ENCODE results near the gene PRKCZ. TPM values are rescaled to one million over a fixed set of nuclear protein-coding genes. Genes with fewer than 3 reads are reported as not detected.

Gene PRKCZ
- total and polyA plus RNA-seq, 2 experiments from 2014 or later: 1.4 to 2.8 TPM

DNA sequence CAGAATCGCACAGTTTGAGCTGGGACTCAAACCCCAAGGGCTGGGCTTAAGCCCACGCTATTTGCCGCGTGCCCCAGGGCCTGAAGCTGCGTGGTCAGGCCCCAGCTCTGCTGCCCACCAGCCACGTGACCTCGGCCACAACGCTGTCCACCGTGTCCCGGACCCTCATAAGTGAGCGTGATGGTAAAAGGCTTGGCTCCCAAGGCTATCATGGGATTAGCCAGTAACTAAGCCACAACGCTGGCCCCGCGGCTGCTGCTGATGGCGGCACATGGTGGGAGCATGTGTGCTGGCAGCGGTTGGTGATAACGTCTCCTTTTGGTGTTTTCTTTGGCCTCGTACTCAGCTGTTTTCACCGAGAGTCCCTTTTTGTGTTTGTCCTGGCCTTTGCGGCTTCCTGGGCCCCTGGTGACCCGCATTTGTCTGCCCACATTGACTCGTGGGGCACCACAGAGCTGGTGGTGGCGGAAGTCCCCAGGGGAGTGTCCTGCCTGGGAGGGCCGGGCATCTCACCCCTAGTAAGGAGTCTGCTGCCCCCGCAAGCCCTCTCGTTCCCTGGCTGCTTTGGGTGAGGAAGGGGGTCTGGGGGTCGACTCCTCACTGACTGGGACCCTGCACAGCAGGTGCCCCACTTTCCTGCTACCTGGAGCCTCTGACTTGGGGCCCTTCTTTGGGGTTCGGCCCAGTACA, 29.3 kb downstream of the PRKCZ start:
- no peaks in the 10 kb centered on the region for H3K9me3 ChIP-seq (ENCODE audit: low read depth)

DNA sequence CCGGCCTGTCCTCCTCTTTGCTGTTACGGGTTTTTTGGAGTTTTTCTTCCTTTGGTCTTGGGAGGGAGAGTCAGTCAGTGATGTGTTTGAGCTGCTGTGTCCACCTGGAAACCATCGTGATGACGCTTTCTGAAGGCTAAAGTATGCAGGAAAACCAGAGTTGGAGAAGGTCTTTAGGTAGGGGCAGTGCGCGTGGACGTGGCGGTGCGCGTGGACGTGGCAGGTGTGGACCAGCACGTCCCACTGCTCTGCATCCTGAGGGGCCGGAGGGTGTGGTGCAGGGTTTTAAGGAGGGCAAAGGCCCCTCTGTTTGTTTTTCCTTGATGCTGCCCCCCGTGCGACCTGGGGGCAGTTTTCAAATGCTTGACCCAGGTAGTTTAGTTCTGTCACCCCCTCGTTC, 29.9 kb downstream of the PRKCZ start:
- no peaks in the 10 kb centered on the region for H4K20me1 ChIP-seq (ENCODE audit: insufficient read depth)
- DNase-seq: no peak
- TF ChIP-seq EZH2 (IDR thresholded peaks at IDR 0.05; ENCODE audit: insufficient read depth, poor library complexity, severe bottlenecking): no peak
- TF ChIP-seq EZH2phosphoT487 (IDR thresholded peaks at IDR 0.05; ENCODE audit: insufficient read depth, low read depth): no peak
- H3K9ac ChIP-seq: no peak overlapping the region
- no peak overlapping the region for H3K27ac ChIP-seq
- no peaks in the 10 kb centered on the region for H3K9me3 ChIP-seq (ENCODE audit: low read depth)
- H2AFZ ChIP-seq: no peak overlapping the region
- no peaks in the 10 kb centered on the region for H3K9me2 ChIP-seq (ENCODE audit: insufficient read depth)
- no peaks in the 10 kb centered on the region for H3F3A ChIP-seq (ENCODE audit: insufficient read depth)
- 76 to 78% methylated on average over 16 of the region's 16 CpGs for WGBS, 2 experiments (ENCODE audit: low coverage in 1 of 2, low lambda C conversion rate in 2 of 2, missing lambda C conversion rate in 2 of 2)
- in situ Hi-C loops (cut with MboI): no loop called here
- no peaks in the 10 kb centered on the region for H3K36me3 ChIP-seq (ENCODE audit: low read depth)
- no peak overlapping the region for H3K4me3 ChIP-seq
- no peaks in the 10 kb centered on the region for H3K27me3 ChIP-seq (replicated peaks; ENCODE audit: insufficient read depth)
- H3K4me1 ChIP-seq (ENCODE audit: insufficient read depth): no peaks in the 10 kb centered on the region
- no peaks in the 10 kb centered on the region for H3K79me2 ChIP-seq (ENCODE audit: insufficient read depth)
- H3K4me2 ChIP-seq (ENCODE audit: unreplicated experiment): no peak overlapping the region

More for the DNA sequence above, 29.3 kb downstream of the PRKCZ start:
- no peak for TF ChIP-seq EZH2 (IDR thresholded peaks at IDR 0.05; ENCODE audit: insufficient read depth, poor library complexity, severe bottlenecking)
- TF ChIP-seq EZH2phosphoT487 (IDR thresholded peaks at IDR 0.05; ENCODE audit: insufficient read depth, low read depth): no peak
- no peaks in the 10 kb centered on the region for H3K9me2 ChIP-seq (ENCODE audit: insufficient read depth)
- H3K79me2 ChIP-seq (ENCODE audit: insufficient read depth): no peaks in the 10 kb centered on the region
- 86 to 89% methylated on average over 27 to 28 of the region's 28 CpGs for WGBS, 2 experiments (ENCODE audit: low coverage in 1 of 2, low lambda C conversion rate in 2 of 2, missing lambda C conversion rate in 2 of 2)
- no peaks in the 10 kb centered on the region for H3K36me3 ChIP-seq (ENCODE audit: low read depth)
- no peaks in the 10 kb centered on the region for H3K4me1 ChIP-seq (ENCODE audit: insufficient read depth)
- no peak overlapping the region for H3K9ac ChIP-seq
- no peak overlapping the region for H3K27ac ChIP-seq
- no peak overlapping the region for H2AFZ ChIP-seq
- no peak for DNase-seq
- H3F3A ChIP-seq (ENCODE audit: insufficient read depth): no peaks in the 10 kb centered on the region
- in situ Hi-C loops (cut with MboI): no loop called here
- no peak overlapping the region for H3K4me3 ChIP-seq
- H4K20me1 ChIP-seq (ENCODE audit: insufficient read depth): no peaks in the 10 kb centered on the region
- H3K4me2 ChIP-seq (ENCODE audit: unreplicated experiment): no peak overlapping the region
- H3K27me3 ChIP-seq (replicated peaks; ENCODE audit: insufficient read depth): no peaks in the 10 kb centered on the region

DNA sequence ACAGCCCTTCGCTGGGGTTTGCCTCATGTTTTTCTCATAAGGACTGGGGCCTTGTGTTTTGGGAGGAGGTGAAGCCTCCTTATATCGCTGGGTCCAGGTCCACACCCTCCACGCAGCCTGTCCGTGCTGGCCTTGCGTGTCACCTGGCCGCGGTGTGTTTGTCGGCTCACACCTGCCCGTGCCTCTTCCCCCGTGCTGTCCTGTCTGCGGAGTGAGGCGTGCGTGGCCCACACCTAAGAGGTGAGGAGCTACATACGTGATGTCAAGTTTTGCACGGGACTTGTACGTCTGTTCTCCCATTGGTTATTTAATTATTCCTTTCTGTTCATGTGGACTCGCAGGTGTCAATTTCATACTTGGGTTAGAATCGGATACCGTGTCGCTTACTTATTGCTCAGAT, 30.7 kb downstream of the PRKCZ start:
- no peak overlapping the region for H3K4me3 ChIP-seq
- no peak overlapping the region for H3K27ac ChIP-seq
- no peak overlapping the region for H2AFZ ChIP-seq
- no peaks in the 10 kb centered on the region for H3K9me3 ChIP-seq (ENCODE audit: low read depth)
- WGBS, 2 experiments (ENCODE audit: low coverage in 1 of 2, low lambda C conversion rate in 2 of 2, missing lambda C conversion rate in 2 of 2): 88% methylated on average over 20 of the region's 20 CpGs
- TF ChIP-seq EZH2phosphoT487 (IDR thresholded peaks at IDR 0.05; ENCODE audit: insufficient read depth, low read depth): no peak
- no peak for TF ChIP-seq EZH2 (IDR thresholded peaks at IDR 0.05; ENCODE audit: insufficient read depth, poor library complexity, severe bottlenecking)
- H3K36me3 ChIP-seq (ENCODE audit: low read depth): no peaks in the 10 kb centered on the region
- in situ Hi-C loops (cut with MboI): no loop called here
- no peaks in the 10 kb centered on the region for H4K20me1 ChIP-seq (ENCODE audit: insufficient read depth)
- no peaks in the 10 kb centered on the region for H3K79me2 ChIP-seq (ENCODE audit: insufficient read depth)
- DNase-seq: no peak
- no peaks in the 10 kb centered on the region for H3K4me1 ChIP-seq (ENCODE audit: insufficient read depth)
- no peaks in the 10 kb centered on the region for H3F3A ChIP-seq (ENCODE audit: insufficient read depth)
- no peaks in the 10 kb centered on the region for H3K9me2 ChIP-seq (ENCODE audit: insufficient read depth)
- H3K9ac ChIP-seq: no peak overlapping the region
- no peak overlapping the region for H3K4me2 ChIP-seq (ENCODE audit: unreplicated experiment)
- H3K27me3 ChIP-seq (replicated peaks; ENCODE audit: insufficient read depth): no peaks in the 10 kb centered on the region

DNA sequence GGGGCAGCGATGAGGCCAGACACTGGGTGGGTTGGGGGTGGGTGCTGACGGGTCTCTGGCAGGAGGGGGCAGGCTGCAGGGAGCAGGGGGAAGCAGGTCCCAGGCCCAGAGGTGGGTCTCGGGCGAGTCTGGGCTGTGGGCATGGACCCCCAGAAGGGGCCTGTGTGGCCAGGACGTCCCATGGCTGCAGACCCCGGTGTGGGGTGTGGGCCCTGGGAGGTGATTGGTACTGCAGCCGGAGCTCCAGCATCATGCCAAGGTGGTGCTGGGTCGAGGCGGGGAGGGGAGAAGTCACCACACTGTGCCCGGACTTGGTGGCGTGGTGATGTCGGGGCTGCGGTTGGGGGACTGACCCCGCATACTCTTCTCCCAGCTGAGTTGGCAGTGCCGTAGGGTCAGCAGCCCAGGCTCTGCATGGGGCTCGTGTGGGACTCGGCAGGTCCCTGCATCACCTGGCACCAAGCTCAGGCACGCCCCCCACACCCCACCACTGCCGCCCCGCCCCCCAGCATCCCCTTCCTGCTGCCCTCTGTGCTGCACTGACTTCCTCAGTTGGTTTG, 31.2 kb downstream of the PRKCZ start:
- Histone ChIP-seq H3F3A (ENCODE audit: insufficient read depth) (no peaks in the 10 kb centered on the region), H2AFZ (no peak overlapping the region), H3K9ac (no peak overlapping the region), H3K9me2 (ENCODE audit: insufficient read depth) (no peaks in the 10 kb centered on the region), H4K20me1 (ENCODE audit: insufficient read depth) (no peaks in the 10 kb centered on the region), H3K9me3 (ENCODE audit: low read depth) (no peaks in the 10 kb centered on the region), H3K4me2 (ENCODE audit: unreplicated experiment) (no peak overlapping the region), H3K36me3 (ENCODE audit: low read depth) (no peaks in the 10 kb centered on the region), H3K79me2 (ENCODE audit: insufficient read depth) (no peaks in the 10 kb centered on the region), H3K4me3 (no peak overlapping the region), H3K4me1 (ENCODE audit: insufficient read depth) (no peaks in the 10 kb centered on the region), H3K27ac (no peak overlapping the region), H3K27me3 (replicated peaks; ENCODE audit: insufficient read depth) (no peaks in the 10 kb centered on the region)
- WGBS, 2 experiments (ENCODE audit: low coverage in 1 of 2, low lambda C conversion rate in 2 of 2, missing lambda C conversion rate in 2 of 2): 75 to 79% methylated on average over 13 to 20 of the region's 20 CpGs
- DNase-seq: no peak
- TF ChIP-seq EZH2phosphoT487 (IDR thresholded peaks at IDR 0.05; ENCODE audit: insufficient read depth, low read depth) (no peak), EZH2 (IDR thresholded peaks at IDR 0.05; ENCODE audit: insufficient read depth, poor library complexity, severe bottlenecking) (no peak)
- in situ Hi-C loops (cut with MboI): no loop called here

Data from GM23248 (cell line).